GM23248 (cell line): ENCODE results near the gene MORC1.

Source experiments
- EZH2 ChIP-seq: fragments of 200-600 bp; sonication (generic); IDR thresholded peaks from 2 replicates; pipeline ENCODE4 v1.6.1; 2018; ENCODE audit warnings: antibody characterized with exemption, mild to moderate bottlenecking; ENCODE audit not compliant: insufficient read depth, poor library complexity, severe bottlenecking
- EZH2phosphoT487 ChIP-seq: fragments of 200-600 bp; sonication (generic); IDR thresholded peaks from 2 replicates; pipeline ENCODE4 v1.6.1; 2018; ENCODE audit warnings: antibody characterized with exemption, moderate library complexity, mild to moderate bottlenecking, low read depth; ENCODE audit not compliant: insufficient read depth

GRCh38 chr3:109059264-109059663 is 58.7 kb downstream of the MORC1 start:
- TF ChIP-seq EZH2phosphoT487 (no peak), EZH2 (no peak)
